Measurements from ENCODE around the gene RIBC1.

The RIBC1 gene

GRCh38 chrX:53438174-53438831 is 15.6 kb downstream of the RIBC1 start:
- no peaks in the 10 kb centered on the region for H3K9me3 ChIP-seq (ENCODE audit: control insufficient read depth, low read length)
- H3K9ac ChIP-seq (ENCODE audit: low read length), result no peak overlapping the region
- no peaks in the 10 kb centered on the region for H3K36me3 ChIP-seq (ENCODE audit: control insufficient read depth, insufficient read depth, low read length, severe bottlenecking)
- H3K4me1 ChIP-seq (ENCODE audit: control insufficient read depth, insufficient read depth, low read length), result peaks cover 25% of the 10 kb centered on the region
- H3K27me3 ChIP-seq (replicated peaks; ENCODE audit: control insufficient read depth, insufficient read depth, low read length), result peaks cover 21% of the 10 kb centered on the region
- no peak overlapping the region for H3K4me3 ChIP-seq (ENCODE audit: low read length)
- no peak for DNase-seq (ENCODE audit: low read depth)

- no peaks in the 10 kb centered on the region for H3K9me3 ChIP-seq (ENCODE audit: control insufficient read depth, low read length)
- no peak overlapping the region for H3K9ac ChIP-seq (ENCODE audit: low read length)
- H3K4me3 ChIP-seq (ENCODE audit: low read length), result no peak overlapping the region
- no peak for DNase-seq (ENCODE audit: low read depth)
- peaks cover 25% of the 10 kb centered on the region for H3K27me3 ChIP-seq (replicated peaks; ENCODE audit: control insufficient read depth, insufficient read depth, low read length)
- H3K4me1 ChIP-seq (ENCODE audit: control insufficient read depth, insufficient read depth, low read length), result peaks cover 23% of the 10 kb centered on the region
- no peaks in the 10 kb centered on the region for H3K36me3 ChIP-seq (ENCODE audit: control insufficient read depth, insufficient read depth, low read length, severe bottlenecking)
These were observed 16.2 kb downstream of the RIBC1 start for GRCh38 chrX:53438832-53439230.

DNA sequence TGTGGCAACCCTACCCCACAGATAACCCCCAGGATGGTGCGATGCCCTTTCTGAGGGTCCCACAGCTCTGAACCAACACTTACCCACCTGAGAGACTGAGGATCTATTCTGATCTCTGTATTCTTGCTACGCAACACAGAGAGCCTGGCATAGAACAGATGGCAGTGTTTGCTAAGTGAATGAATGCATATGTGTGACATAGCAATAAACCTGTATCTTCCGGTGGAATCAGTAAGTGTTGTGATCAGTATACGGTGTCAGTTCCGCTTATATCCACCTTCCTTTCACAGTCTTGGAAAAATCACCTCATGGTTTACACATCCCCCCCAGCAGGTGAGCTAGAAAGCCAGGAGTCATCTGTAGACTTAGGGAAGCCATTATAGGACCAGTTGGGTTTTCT is 17.4 kb downstream of the RIBC1 start:
- Histone ChIP-seq H3K9ac (ENCODE audit: low read length) (no peak overlapping the region), H3K4me1 (ENCODE audit: control insufficient read depth, insufficient read depth, low read length) (peaks cover 17% of the 10 kb centered on the region), H3K4me3 (ENCODE audit: low read length) (no peak overlapping the region), H3K9me3 (ENCODE audit: control insufficient read depth, low read length) (no peaks in the 10 kb centered on the region), H3K27me3 (replicated peaks; ENCODE audit: control insufficient read depth, insufficient read depth, low read length) (peaks cover 31% of the 10 kb centered on the region), H3K36me3 (ENCODE audit: control insufficient read depth, insufficient read depth, low read length, severe bottlenecking) (no peaks in the 10 kb centered on the region)
- no peak for DNase-seq (ENCODE audit: low read depth)

DNA sequence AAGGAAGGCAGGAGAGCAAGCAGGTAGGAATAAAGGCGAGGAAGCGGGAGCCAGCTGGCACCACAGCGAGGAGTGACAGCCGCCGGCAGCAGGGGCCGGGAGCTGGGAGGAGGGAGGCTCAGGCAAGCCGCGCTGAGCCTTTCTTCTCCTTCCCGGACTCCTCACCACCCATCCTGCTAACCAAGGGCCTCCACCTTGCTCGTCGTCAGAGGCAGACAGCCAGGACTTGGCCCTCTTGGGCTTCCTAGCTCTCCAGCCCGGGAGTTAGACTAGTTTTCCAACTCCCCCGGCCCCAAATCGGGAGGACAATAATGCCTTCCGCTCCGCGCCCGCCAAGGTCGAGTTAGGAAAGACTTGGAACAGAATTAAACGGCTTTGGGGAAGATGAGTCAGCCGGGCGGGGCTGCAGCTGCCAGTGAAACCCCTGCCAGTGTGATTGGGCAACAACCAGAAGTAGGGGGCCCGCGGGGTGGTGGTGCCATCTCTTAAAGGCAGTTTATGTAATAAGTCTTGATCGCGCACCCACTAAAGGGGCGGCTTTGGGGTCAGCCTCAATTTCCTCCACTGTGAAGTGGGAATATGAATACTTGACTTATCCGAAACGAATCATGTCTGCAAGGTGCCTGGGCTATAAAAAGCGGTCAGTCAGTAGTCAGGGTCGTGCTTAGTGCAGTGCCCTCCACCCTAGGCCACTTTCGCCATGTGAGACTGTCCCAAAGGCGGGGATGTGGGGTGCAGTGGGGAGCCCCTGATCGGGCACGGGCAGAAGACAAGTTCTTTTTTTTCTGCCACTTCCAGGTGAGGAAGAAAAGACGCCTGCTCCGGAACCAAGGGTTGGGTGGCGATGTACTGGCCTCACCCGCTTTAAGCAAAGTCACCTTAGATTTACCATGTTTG is 18.2 kb downstream of the RIBC1 start:
- Histone ChIP-seq H3K36me3 (ENCODE audit: control insufficient read depth, insufficient read depth, low read length, severe bottlenecking) (no peaks in the 10 kb centered on the region), H3K4me1 (ENCODE audit: control insufficient read depth, insufficient read depth, low read length) (peaks cover 17% of the 10 kb centered on the region), H3K9ac (ENCODE audit: low read length) (peak overlapping the region; percentile 14), H3K27me3 (replicated peaks; ENCODE audit: control insufficient read depth, insufficient read depth, low read length) (peaks cover 31% of the 10 kb centered on the region), H3K4me3 (ENCODE audit: low read length) (peak overlapping the region; percentile 70), H3K9me3 (ENCODE audit: control insufficient read depth, low read length) (no peaks in the 10 kb centered on the region)
- peak; percentile 90 for DNase-seq (ENCODE audit: low read depth)

DNA sequence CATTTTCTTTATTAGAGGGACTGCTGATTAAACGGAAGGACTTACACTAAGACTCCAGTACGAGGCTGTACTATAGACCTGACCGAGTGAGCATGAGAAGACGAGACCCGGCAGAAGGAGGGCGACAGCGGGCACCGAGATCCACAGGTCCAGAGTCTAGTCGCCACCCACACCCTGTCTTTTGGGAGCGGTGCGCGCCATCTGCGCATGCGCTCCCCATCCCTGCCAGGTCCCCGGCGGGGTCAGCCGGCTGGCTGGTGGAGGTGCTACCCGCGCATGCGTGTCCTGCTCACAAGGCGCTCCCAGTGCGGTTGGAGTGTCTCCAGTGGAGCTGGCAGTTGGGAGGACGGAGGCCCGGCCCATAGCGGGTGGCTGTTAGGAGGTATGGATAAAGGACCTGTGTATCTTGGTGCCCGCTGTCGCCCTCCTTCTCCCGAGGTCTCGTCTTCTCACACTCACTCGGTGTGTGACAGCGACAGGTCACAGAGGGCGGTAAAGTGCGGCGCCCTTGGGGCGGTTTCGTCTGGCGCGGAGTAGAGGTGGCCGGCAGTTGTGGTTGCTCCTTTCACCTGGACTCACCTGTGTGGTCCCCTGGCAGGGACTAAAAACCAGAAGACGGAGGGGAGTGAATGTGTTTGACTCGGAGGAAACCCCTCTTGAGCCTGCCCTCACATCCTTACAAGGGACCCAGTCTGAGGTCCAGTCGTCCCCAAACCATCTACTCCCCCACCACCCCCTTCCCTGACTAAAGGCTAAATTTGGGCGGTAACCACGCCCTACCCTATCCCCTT is 19.1 kb downstream of the RIBC1 start:
- peak; percentile 74 for DNase-seq (ENCODE audit: low read depth)
- H3K36me3 ChIP-seq (ENCODE audit: control insufficient read depth, insufficient read depth, low read length, severe bottlenecking), result no peaks in the 10 kb centered on the region
- H3K9me3 ChIP-seq (ENCODE audit: control insufficient read depth, low read length), result no peaks in the 10 kb centered on the region
- H3K9ac ChIP-seq (ENCODE audit: low read length), result no peak overlapping the region
- peak overlapping the region; percentile 70 for H3K4me3 ChIP-seq (ENCODE audit: low read length)
- peaks cover 29% of the 10 kb centered on the region for H3K27me3 ChIP-seq (replicated peaks; ENCODE audit: control insufficient read depth, insufficient read depth, low read length)
- peaks cover 17% of the 10 kb centered on the region for H3K4me1 ChIP-seq (ENCODE audit: control insufficient read depth, insufficient read depth, low read length)

- no peak for DNase-seq (ENCODE audit: low read depth)
These were observed 19.6 kb downstream of the RIBC1 start for GRCh38 chrX:53442322-53442631.

DNA sequence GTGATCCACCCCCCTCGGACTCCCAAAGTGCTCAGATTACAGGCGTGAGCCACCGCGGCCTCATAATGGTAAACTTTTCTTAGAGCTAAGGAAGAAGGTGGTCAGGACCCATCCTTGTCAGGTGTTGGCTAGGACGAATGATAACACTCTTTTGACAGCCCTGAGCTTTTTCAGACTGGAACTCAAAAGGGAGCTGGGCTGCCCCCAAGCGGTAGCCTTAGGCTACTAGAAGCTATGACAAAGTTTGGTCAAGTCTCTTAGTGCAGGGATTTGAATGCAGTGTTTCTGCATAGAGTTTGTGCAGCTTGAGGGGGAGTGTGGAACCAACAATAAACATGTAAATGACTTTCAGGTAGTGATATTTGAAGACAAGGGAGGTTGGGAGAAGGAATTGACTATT is 23.3 kb downstream of the RIBC1 start:
- no peaks in the 10 kb centered on the region for H3K36me3 ChIP-seq (ENCODE audit: control insufficient read depth, insufficient read depth, low read length, severe bottlenecking)

More at GRCh38 chrX:53442322-53442631, 19.6 kb downstream of the RIBC1 start:
- Histone ChIP-seq H3K4me1 (ENCODE audit: control insufficient read depth, insufficient read depth, low read length) (peaks cover 17% of the 10 kb centered on the region), H3K27me3 (replicated peaks; ENCODE audit: control insufficient read depth, insufficient read depth, low read length) (peaks cover 23% of the 10 kb centered on the region), H3K36me3 (ENCODE audit: control insufficient read depth, insufficient read depth, low read length, severe bottlenecking) (no peaks in the 10 kb centered on the region), H3K9me3 (ENCODE audit: control insufficient read depth, low read length) (no peaks in the 10 kb centered on the region), H3K9ac (ENCODE audit: low read length) (no peak overlapping the region), H3K4me3 (ENCODE audit: low read length) (no peak overlapping the region)

DNA sequence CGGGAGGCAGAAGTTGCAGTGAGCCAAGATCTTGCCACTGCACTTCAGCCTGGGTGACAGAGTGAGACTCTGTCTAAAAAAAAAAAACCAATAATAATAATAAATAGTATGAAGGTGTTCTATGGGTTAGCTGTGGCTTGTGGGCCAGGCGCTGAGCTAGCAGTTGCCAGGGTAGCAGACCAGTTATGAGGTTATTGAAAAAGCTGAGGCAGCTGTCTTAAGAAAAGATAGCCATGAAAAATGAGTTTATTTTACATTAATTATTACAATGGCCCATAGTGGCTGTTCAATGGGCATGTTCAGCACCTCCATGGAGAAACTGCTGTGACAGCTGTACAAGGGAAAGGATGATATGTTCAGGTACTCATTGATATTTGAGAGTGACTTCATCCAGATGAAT is 24.8 kb downstream of the RIBC1 start:
- H3K9me3 ChIP-seq (ENCODE audit: control insufficient read depth, low read length), result no peaks in the 10 kb centered on the region
- H3K4me1 ChIP-seq (ENCODE audit: control insufficient read depth, insufficient read depth, low read length), result no peaks in the 10 kb centered on the region
- no peak overlapping the region for H3K9ac ChIP-seq (ENCODE audit: low read length)
- H3K36me3 ChIP-seq (ENCODE audit: control insufficient read depth, insufficient read depth, low read length, severe bottlenecking), result no peaks in the 10 kb centered on the region
- no peak for DNase-seq (ENCODE audit: low read depth)
- peaks cover 17% of the 10 kb centered on the region for H3K27me3 ChIP-seq (replicated peaks; ENCODE audit: control insufficient read depth, insufficient read depth, low read length)
- no peak overlapping the region for H3K4me3 ChIP-seq (ENCODE audit: low read length)

More for the DNA sequence above, 23.3 kb downstream of the RIBC1 start:
- peaks cover 10% of the 10 kb centered on the region for H3K4me1 ChIP-seq (ENCODE audit: control insufficient read depth, insufficient read depth, low read length)
- DNase-seq (ENCODE audit: low read depth), result peak; percentile 67
- H3K4me3 ChIP-seq (ENCODE audit: low read length), result no peak overlapping the region
- no peaks in the 10 kb centered on the region for H3K9me3 ChIP-seq (ENCODE audit: control insufficient read depth, low read length)
- no peak overlapping the region for H3K9ac ChIP-seq (ENCODE audit: low read length)
- H3K27me3 ChIP-seq (replicated peaks; ENCODE audit: control insufficient read depth, insufficient read depth, low read length), result peaks cover 17% of the 10 kb centered on the region

GRCh38 chrX:53449632-53450031 is 27.0 kb downstream of the RIBC1 start:
- Histone ChIP-seq H3K36me3 (ENCODE audit: control insufficient read depth, insufficient read depth, low read length, severe bottlenecking) (no peaks in the 10 kb centered on the region), H3K9ac (ENCODE audit: low read length) (no peak overlapping the region), H3K27me3 (replicated peaks; ENCODE audit: control insufficient read depth, insufficient read depth, low read length) (peaks cover 7% of the 10 kb centered on the region), H3K9me3 (ENCODE audit: control insufficient read depth, low read length) (no peaks in the 10 kb centered on the region), H3K4me1 (ENCODE audit: control insufficient read depth, insufficient read depth, low read length) (no peaks in the 10 kb centered on the region), H3K4me3 (ENCODE audit: low read length) (no peak overlapping the region)
- DNase-seq (ENCODE audit: low read depth), result no peak

- Histone ChIP-seq H3K36me3 (ENCODE audit: control insufficient read depth, insufficient read depth, low read length, severe bottlenecking) (no peaks in the 10 kb centered on the region), H3K9me3 (ENCODE audit: control insufficient read depth, low read length) (no peaks in the 10 kb centered on the region), H3K4me3 (ENCODE audit: low read length) (no peak overlapping the region), H3K9ac (ENCODE audit: low read length) (no peak overlapping the region), H3K27me3 (replicated peaks; ENCODE audit: control insufficient read depth, insufficient read depth, low read length) (peaks cover 4% of the 10 kb centered on the region), H3K4me1 (ENCODE audit: control insufficient read depth, insufficient read depth, low read length) (peaks cover 2% of the 10 kb centered on the region)
- no peak for DNase-seq (ENCODE audit: low read depth)
These were observed 30.1 kb downstream of the RIBC1 start for GRCh38 chrX:53452812-53453211.

DNA sequence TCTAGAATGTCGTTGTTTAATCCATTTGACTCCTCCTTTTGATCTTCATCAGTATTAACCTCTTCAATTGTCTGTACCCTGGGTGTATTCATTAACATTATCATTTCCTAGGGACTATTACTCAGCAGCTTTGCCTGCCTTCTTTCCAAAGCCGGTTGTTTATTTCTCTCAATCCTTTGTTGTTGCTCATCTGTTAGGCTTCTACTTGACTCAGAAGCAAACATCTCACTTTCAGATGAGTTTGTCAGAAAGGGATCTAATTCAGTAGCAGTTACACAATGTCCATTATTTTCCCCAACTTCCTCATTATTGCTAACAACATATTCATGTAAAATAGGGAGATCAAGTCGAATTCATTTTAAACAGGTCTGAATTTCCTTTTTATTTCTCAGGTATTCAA is 33.6 kb downstream of the RIBC1 start:
- no peaks in the 10 kb centered on the region for H3K36me3 ChIP-seq (ENCODE audit: control insufficient read depth, insufficient read depth, low read length, severe bottlenecking)
- H3K4me1 ChIP-seq (ENCODE audit: control insufficient read depth, insufficient read depth, low read length), result peaks cover 2% of the 10 kb centered on the region
- H3K27me3 ChIP-seq (replicated peaks; ENCODE audit: control insufficient read depth, insufficient read depth, low read length), result no peaks in the 10 kb centered on the region
- H3K9me3 ChIP-seq (ENCODE audit: control insufficient read depth, low read length), result no peaks in the 10 kb centered on the region
- H3K9ac ChIP-seq (ENCODE audit: low read length), result no peak overlapping the region
- no peak overlapping the region for H3K4me3 ChIP-seq (ENCODE audit: low read length)
- peak; percentile 65 for DNase-seq (ENCODE audit: low read depth)
